ENCODE measurements around the gene GABBR2.
"Not testable (repeated sequence)": the region's sequence is repeated elsewhere in the genome, so short reads cannot be mapped to it uniquely, and the experiment has no call there.

Gene GABBR2

GRCh38 chr9:98464156-98464690, 244.5 kb downstream of the GABBR2 start:
- DNase-seq (ENCODE audit: low spot score in 2 of 2); H3K4me1 ChIP-seq; H3K27me3 ChIP-seq (ENCODE audit: low read depth); H3K9me3 ChIP-seq; H3K36me3 ChIP-seq (replicated peaks); in situ Hi-C loops (cut with MboI; ENCODE audit: low sequenced_read_pairs); H3K4me3 ChIP-seq: not testable (repeated sequence)

- no peaks in the 10 kb centered on the region for H3K9me3 ChIP-seq
- H3K4me1 ChIP-seq = no peaks in the 10 kb centered on the region
- in situ Hi-C loops (cut with MboI; ENCODE audit: low sequenced_read_pairs) = no loop called here
- DNase-seq (ENCODE audit: low spot score in 2 of 2) = no peak
- no peaks in the 10 kb centered on the region for H3K36me3 ChIP-seq (replicated peaks)
- no peaks in the 10 kb centered on the region for H3K27me3 ChIP-seq (ENCODE audit: low read depth)
- no peak overlapping the region for H3K4me3 ChIP-seq
Observed at GRCh38 chr9:98462310-98462709, 246.4 kb downstream of the GABBR2 start.

DNA sequence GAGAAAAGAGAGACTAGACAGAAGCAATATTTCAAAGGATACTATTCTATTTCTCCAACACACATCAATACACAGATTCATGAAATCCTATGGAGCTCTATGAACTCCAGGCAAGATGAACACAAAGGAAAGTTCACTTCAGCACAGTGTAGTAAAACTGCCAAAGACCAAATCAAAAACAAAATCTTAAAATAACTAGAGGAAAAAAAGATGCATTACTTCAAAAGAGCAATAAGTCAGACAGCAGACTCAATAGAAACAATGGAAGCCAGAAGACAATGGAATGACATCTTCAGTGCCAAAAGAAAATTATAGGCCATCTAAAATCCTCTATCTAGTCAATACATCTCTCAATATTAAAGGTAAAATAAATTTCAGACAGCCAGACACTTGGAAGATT, 248.0 kb downstream of the GABBR2 start:
- H3K36me3 ChIP-seq (replicated peaks) = no peaks in the 10 kb centered on the region
- no peak overlapping the region for H3K4me3 ChIP-seq
- no peaks in the 10 kb centered on the region for H3K27me3 ChIP-seq (ENCODE audit: low read depth)
- DNase-seq (ENCODE audit: low spot score in 2 of 2) = no peak
- H3K9me3 ChIP-seq = no peaks in the 10 kb centered on the region
- no peaks in the 10 kb centered on the region for H3K4me1 ChIP-seq
- in situ Hi-C loops (cut with MboI; ENCODE audit: low sequenced_read_pairs) = no loop called here

- Histone ChIP-seq H3K27me3 (ENCODE audit: low read depth) (no peaks in the 10 kb centered on the region), H3K9me3 (no peaks in the 10 kb centered on the region), H3K36me3 (replicated peaks) (no peaks in the 10 kb centered on the region), H3K4me3 (no peak overlapping the region), H3K4me1 (no peaks in the 10 kb centered on the region)
- in situ Hi-C loops (cut with MboI; ENCODE audit: low sequenced_read_pairs) = no loop called here
- no peak for DNase-seq (ENCODE audit: low spot score in 2 of 2)
Observed at GRCh38 chr9:98457726-98458370, 250.9 kb downstream of the GABBR2 start.

GRCh38 chr9:98456156-98456613, 252.6 kb downstream of the GABBR2 start:
- in situ Hi-C loops (cut with MboI; ENCODE audit: low sequenced_read_pairs) = no loop called here
- no peaks in the 10 kb centered on the region for H3K4me1 ChIP-seq
- no peak overlapping the region for H3K4me3 ChIP-seq
- no peaks in the 10 kb centered on the region for H3K27me3 ChIP-seq (ENCODE audit: low read depth)
- H3K9me3 ChIP-seq = no peaks in the 10 kb centered on the region
- DNase-seq (ENCODE audit: low spot score in 2 of 2) = no peak
- H3K36me3 ChIP-seq (replicated peaks) = no peaks in the 10 kb centered on the region

GRCh38 chr9:98455256-98456155, 253.2 kb downstream of the GABBR2 start:
- Histone ChIP-seq H3K9me3 (no peaks in the 10 kb centered on the region), H3K36me3 (replicated peaks) (no peaks in the 10 kb centered on the region), H3K4me1 (no peaks in the 10 kb centered on the region), H3K27me3 (ENCODE audit: low read depth) (no peaks in the 10 kb centered on the region), H3K4me3 (no peak overlapping the region)
- DNase-seq (ENCODE audit: low spot score in 2 of 2) = no peak
- in situ Hi-C loops (cut with MboI; ENCODE audit: low sequenced_read_pairs) = no loop called here

DNA sequence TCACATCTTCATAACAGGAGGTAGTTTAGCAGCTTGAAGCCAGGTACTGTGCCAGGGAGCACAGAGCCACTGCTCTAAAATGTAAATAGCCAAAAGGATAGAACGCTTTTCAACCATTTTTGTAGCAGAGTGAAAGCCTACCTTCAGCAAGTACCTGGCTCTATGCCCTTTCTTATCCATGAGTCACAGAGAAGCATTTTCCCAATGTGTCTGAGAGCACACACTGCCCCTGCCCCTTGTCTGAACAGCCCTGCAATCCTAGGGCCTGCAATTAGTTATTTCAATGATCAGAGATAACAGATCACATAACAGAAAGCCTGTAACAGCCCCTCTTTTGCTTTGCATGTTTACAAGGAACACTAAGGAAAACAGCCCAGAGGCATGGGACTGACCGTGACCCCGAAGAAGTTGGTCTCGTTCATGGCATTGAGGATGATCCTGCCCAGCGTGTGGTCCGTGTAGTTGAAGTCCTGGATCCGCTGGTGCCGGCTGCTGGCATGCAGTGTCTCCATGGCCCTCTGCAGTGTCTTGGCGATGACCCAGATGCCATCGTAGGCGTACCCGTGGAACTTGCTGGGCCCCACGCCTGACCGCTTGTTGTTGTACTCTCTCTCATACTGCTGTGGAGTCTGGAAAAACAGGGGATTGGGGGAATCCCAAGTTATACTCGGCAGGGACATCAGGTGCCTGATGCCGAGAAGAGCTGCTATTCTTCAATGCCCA, 255.0 kb downstream of the GABBR2 start:
- no peak for DNase-seq (ENCODE audit: low spot score in 2 of 2)
- Histone ChIP-seq H3K27me3 (ENCODE audit: low read depth) (no peaks in the 10 kb centered on the region), H3K4me3 (no peak overlapping the region), H3K9me3 (no peaks in the 10 kb centered on the region), H3K4me1 (no peaks in the 10 kb centered on the region), H3K36me3 (replicated peaks) (no peaks in the 10 kb centered on the region)
- in situ Hi-C loops (cut with MboI; ENCODE audit: low sequenced_read_pairs) = no loop called here

- Histone ChIP-seq H3K27me3 (ENCODE audit: low read depth) (no peaks in the 10 kb centered on the region), H3K4me1 (no peaks in the 10 kb centered on the region), H3K36me3 (replicated peaks) (no peaks in the 10 kb centered on the region), H3K4me3 (no peak overlapping the region), H3K9me3 (no peaks in the 10 kb centered on the region)
- in situ Hi-C loops (cut with MboI; ENCODE audit: low sequenced_read_pairs) = no loop called here
- no peak for DNase-seq (ENCODE audit: low spot score in 2 of 2)
Observed at GRCh38 chr9:98451576-98451975, 257.2 kb downstream of the GABBR2 start.

- in situ Hi-C loops (cut with MboI; ENCODE audit: low sequenced_read_pairs) = no loop called here
- H3K36me3 ChIP-seq (replicated peaks) = no peaks in the 10 kb centered on the region
- no peak for DNase-seq (ENCODE audit: low spot score in 2 of 2)
- H3K4me1 ChIP-seq = no peaks in the 10 kb centered on the region
- H3K4me3 ChIP-seq = no peak overlapping the region
- H3K9me3 ChIP-seq = no peaks in the 10 kb centered on the region
- no peaks in the 10 kb centered on the region for H3K27me3 ChIP-seq (ENCODE audit: low read depth)
Observed at GRCh38 chr9:98450496-98450895, 258.2 kb downstream of the GABBR2 start.

- DNase-seq (ENCODE audit: low spot score in 2 of 2) = no peak
- H3K4me1 ChIP-seq = no peaks in the 10 kb centered on the region
- in situ Hi-C loops (cut with MboI; ENCODE audit: low sequenced_read_pairs) = no loop called here
Observed at GRCh38 chr9:98449871-98450270, 258.9 kb downstream of the GABBR2 start.

GRCh38 chr9:98445576-98445975, 263.2 kb downstream of the GABBR2 start:
- Histone ChIP-seq H3K9me3 (no peaks in the 10 kb centered on the region), H3K4me3 (no peak overlapping the region), H3K4me1 (no peaks in the 10 kb centered on the region), H3K36me3 (replicated peaks) (no peaks in the 10 kb centered on the region), H3K27me3 (ENCODE audit: low read depth) (no peaks in the 10 kb centered on the region)
- DNase-seq (ENCODE audit: low spot score in 2 of 2) = no peak
- in situ Hi-C loops (cut with MboI; ENCODE audit: low sequenced_read_pairs) = no loop called here

More at GRCh38 chr9:98449871-98450270, 258.9 kb downstream of the GABBR2 start:
- Histone ChIP-seq H3K9me3 (no peaks in the 10 kb centered on the region), H3K27me3 (ENCODE audit: low read depth) (no peaks in the 10 kb centered on the region), H3K4me3 (no peak overlapping the region), H3K36me3 (replicated peaks) (no peaks in the 10 kb centered on the region)

GRCh38 chr9:98444601-98445000, 264.1 kb downstream of the GABBR2 start:
- in situ Hi-C loops (cut with MboI; ENCODE audit: low sequenced_read_pairs) = no loop called here
- no peaks in the 10 kb centered on the region for H3K9me3 ChIP-seq
- no peaks in the 10 kb centered on the region for H3K36me3 ChIP-seq (replicated peaks)
- H3K4me1 ChIP-seq = no peaks in the 10 kb centered on the region
- H3K4me3 ChIP-seq = no peak overlapping the region
- no peaks in the 10 kb centered on the region for H3K27me3 ChIP-seq (ENCODE audit: low read depth)
- DNase-seq (ENCODE audit: low spot score in 2 of 2) = no peak

GRCh38 chr9:98442541-98442940, 266.2 kb downstream of the GABBR2 start:
- no peaks in the 10 kb centered on the region for H3K36me3 ChIP-seq (replicated peaks)
- no peaks in the 10 kb centered on the region for H3K9me3 ChIP-seq
- H3K4me1 ChIP-seq = no peaks in the 10 kb centered on the region
- DNase-seq (ENCODE audit: low spot score in 2 of 2) = no peak
- in situ Hi-C loops (cut with MboI; ENCODE audit: low sequenced_read_pairs) = no loop called here
- H3K4me3 ChIP-seq = no peak overlapping the region
- H3K27me3 ChIP-seq (ENCODE audit: low read depth) = no peaks in the 10 kb centered on the region

DNA sequence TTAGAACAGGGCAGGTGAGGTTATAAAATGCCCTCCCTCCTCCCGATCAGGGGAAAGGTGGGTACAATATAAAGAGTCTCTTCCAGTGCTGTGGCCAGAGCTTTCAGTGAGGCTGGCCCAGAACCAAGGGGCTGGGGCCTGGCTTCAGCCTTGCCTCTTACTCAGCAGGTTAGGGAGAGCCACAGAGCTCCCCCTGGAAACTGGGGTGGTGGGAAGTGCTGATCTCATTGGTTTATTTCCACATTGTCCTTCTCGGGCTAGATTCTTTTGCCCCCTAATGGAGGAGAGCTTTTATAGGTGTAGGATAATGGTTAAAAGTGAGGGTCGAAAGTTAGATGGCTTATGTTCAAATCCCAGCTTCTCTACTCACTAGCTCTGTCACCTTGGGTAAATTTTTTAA, 266.6 kb downstream of the GABBR2 start:
- H3K9me3 ChIP-seq = no peaks in the 10 kb centered on the region
- in situ Hi-C loops (cut with MboI; ENCODE audit: low sequenced_read_pairs) = no loop called here
- no peaks in the 10 kb centered on the region for H3K4me1 ChIP-seq

More for the DNA sequence above, 266.6 kb downstream of the GABBR2 start:
- no peak overlapping the region for H3K4me3 ChIP-seq
- no peak for DNase-seq (ENCODE audit: low spot score in 2 of 2)
- H3K27me3 ChIP-seq (ENCODE audit: low read depth) = no peaks in the 10 kb centered on the region
- no peaks in the 10 kb centered on the region for H3K36me3 ChIP-seq (replicated peaks)

Data from HAP-1 (cell line).